B cell (primary cell): ENCODE measurements around the gene CACNA2D4.

ENCODE experiments used
- EZH2 ChIP-seq: IDR thresholded peaks from 2 replicates; pipeline ENCODE4 v1.6.1; 2012; ENCODE audit warnings: borderline replicate concordance, low read depth, mild to moderate bottlenecking, moderate library complexity, low read length; ENCODE audit not compliant: insufficient read depth, poor library complexity, severe bottlenecking
- TF ChIP-seq, protein P1 (sequence below): fragments of 200-600 bp; IDR thresholded peaks from one replicate; pipeline ENCODE4 v1.8.0; 2022; ENCODE audit warnings: antibody characterized with exemption, mild to moderate bottlenecking

DNA sequence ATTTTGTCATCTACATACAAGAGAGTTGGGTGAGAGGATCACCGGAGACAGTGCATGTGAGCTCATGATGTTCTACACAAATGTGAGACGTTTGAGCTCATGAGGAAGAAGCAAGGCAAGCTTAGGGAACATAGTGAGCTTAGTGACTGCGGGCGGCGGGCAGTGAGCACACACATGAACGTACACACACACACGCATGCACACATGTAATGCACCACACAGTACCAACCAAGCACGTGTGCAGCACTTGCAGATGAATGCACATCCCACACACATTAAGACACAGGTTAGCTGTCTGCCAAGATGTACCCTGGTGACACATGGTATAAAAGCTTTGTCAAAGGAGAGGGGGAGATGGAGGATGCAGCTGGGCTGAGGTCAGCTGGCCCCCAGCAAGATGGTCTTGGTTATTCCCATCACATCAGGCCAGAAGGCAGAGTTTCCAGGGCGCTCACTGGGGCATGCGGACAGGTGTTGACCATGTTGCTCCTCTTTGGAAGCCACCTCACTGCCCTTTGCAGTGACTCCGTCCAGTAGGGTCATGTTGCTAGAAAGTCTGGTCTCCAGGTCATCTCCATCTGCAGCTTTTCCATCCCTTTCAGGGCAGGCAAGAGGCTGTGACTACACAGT lies 8.7 kb upstream of the CACNA2D4 start:
- TF ChIP-seq, protein P1, sequence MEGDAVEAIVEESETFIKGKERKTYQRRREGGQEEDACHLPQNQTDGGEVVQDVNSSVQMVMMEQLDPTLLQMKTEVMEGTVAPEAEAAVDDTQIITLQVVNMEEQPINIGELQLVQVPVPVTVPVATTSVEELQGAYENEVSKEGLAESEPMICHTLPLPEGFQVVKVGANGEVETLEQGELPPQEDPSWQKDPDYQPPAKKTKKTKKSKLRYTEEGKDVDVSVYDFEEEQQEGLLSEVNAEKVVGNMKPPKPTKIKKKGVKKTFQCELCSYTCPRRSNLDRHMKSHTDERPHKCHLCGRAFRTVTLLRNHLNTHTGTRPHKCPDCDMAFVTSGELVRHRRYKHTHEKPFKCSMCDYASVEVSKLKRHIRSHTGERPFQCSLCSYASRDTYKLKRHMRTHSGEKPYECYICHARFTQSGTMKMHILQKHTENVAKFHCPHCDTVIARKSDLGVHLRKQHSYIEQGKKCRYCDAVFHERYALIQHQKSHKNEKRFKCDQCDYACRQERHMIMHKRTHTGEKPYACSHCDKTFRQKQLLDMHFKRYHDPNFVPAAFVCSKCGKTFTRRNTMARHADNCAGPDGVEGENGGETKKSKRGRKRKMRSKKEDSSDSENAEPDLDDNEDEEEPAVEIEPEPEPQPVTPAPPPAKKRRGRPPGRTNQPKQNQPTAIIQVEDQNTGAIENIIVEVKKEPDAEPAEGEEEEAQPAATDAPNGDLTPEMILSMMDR = no peak
- TF ChIP-seq EZH2 = no peak
